HG03457 (cell line): Measurements from ENCODE around the gene ZNF500.
"Not testable (repeated sequence)": the region's sequence is repeated elsewhere in the genome, so short reads cannot be mapped to it uniquely, and the experiment has no call there.

Experiments
- ATAC-seq: cut with Tn5 transposase; IDR thresholded peaks from one replicate; pipeline ENCODE4 v1.9.1; 2021; ENCODE audit warnings: moderate number of reproducible peaks; ENCODE audit not compliant: unreplicated experiment

Gene ZNF500

DNA sequence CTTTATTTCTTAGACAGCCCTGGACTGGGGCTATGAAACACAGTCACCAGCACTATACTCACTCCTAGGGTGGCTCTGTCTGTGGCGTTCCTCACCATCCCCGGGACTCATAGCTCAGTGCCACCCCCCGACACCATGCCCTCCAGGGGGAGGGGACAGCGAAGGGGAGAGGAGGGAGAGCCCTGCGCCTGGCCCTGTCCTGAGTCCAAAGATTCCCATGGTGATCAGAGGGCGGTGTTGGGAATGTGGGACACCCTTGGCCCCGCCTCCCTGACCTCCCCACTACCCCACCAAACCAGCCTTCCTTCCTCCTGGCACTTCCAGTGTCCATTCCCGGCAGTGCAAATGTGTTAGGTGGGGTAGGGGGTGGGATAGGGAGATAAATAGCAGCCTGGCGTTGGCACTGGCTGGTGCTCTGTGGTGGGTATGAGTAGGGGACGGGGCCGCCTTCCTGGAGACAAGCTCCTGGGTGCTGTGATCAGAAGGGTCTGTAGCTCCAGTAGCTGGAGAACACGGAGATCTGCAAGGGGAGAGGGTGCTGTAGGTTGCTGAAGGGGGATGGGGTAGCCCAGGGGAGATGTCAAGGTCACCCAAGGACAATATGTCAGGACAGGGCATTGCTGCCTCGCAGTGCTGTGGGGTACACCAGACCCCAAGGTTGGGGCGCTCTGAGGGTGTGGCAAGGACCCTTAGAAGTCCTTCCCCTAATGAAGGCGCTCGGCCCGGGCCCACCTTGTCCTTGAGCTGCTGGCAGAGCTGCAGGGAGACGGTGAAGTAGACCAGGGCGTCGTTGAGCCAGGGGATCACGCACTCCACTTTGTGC, 30.2 kb upstream of the ZNF500 start:
- no peak for ATAC-seq

DNA sequence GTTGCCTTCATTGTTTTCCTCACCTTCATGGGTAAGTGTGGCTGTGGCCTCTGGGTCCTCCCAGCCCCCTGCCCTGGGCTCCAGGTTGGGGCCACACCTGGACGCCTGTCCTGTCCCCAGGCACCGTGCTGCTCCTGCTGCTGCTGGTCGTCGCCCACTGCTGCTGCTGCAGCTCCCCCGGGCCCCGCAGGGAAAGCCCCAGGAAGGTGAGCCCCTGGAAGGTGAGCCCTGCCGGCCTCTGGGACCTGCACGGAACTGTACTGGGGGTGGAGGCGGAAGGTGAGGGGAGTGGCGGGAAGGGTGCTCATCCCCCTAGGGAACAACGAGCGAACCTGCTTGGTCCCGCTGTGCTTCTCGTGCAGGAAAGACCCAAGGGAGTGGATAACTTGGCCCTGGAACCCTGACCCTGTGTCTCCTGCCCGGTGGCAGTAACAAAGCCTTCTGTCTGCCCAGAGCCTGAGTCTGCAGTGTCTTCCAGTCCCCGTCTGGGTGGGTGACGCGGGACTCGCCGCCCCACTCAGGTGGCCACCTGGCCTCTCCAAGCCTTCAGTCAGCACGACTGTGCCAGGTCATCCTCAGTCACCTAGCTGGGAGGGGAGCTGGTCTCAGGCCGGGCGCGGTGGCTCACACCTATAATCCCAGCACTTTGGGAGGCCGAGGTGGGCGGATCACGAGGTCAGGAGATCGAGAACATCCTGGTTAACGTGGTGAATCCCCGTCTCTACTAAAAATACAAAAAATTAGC, 29.0 kb upstream of the ZNF500 start:
- ATAC-seq = no peak

DNA sequence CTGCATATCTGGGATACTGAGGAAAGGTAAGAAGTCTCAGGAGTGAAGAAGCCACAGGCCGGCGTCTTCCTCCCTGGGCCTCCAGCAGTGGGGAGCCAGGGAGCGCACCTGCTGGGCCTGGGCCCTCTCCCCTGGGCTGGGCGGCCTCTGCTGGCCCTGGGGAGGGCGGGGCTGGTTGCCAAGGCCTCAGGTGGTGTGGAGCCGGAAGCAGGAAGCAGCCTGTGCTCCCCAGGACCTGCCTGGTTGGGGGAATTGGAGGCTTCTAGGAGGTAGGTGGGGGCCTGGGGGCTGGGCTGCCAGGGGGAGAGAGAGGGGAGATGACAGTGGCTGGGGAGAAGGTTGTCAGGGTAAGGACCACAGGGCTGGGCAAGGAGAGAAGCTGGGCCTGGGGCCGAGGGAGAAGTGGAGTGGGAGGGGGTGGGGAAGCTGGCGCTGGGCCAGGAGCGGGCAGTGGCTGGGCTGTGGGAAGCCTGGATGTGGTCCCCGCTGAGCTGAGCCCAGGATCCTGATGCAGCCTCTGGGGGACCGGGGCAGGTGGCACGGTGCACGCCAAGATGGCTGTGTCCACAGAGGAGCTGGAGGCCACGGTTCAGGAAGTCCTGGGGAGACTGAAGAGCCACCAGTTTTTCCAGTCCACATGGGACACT, 28.3 kb upstream of the ZNF500 start, which contains the start of gene SMIM22:
Gene SMIM22, plus strand, starts transcription at position 189 of the 647 bp plus-strand sequence. Its CDS starts 366 bp downstream, at position 555.
- no peak for ATAC-seq

GRCh38 chr16:4792951-4793513, 26.1 kb upstream of the ZNF500 start:
- ATAC-seq = no peak

DNA sequence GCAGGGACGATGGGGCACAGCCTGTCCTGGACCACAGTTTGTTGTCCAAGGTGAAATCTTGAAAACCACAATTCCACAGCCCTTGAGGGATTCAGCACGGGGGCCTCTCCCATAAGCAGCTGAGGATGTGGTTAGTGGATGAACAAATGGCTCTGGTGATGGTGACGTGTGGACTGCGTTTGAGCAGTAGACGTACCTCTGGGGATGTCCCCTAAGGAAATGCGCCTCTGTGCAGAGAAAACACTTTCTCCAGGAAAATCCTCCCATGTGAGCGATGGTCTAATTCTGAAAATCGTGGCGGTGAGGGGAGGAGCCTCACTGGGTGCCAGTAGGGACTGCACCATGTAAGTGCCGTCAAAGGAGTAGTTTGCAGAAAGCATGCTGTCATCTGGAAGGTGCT, 23.9 kb upstream of the ZNF500 start:
- ATAC-seq = no peak

DNA sequence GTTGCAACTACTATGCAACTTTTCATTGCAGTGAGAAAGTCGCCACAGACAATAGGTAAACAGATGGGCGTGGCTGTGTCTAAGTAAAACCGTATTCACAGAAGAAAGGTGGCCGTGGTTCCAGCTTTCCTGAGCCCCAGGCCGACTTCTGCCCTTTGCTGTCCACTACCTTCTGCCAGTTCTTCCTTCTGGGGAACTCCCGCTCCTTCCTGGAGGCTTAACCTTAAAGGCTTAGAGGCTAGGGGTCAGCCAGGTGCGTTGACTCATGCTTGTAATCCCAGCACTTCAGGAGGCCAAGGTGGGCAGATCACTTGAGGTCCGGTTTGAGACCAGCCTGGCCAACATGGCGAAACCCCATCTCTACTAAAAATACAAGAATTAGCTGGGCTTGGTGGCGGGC, 23.3 kb upstream of the ZNF500 start:
- no peak for ATAC-seq

GRCh38 chr16:4788910-4789309, 21.9 kb upstream of the ZNF500 start:
- ATAC-seq = no peak

DNA sequence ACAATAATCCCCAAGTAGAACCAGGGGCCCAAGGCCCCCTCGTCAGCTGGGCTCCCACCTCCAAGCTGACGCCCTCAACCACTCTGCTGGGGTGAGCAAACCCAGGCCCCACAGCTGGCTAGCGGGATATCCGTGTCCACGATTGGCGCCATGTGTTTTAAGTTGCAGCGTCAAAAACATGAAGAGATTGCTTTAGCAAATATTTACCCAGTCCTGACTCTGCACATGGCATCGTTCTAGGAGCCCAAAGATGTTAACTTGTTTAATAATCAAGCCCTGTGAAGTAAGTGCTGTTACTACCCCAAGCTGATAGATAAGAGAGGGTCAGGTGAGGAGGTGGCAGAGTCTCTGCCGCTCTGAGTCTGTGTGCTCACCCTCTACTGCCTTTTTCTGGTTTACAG, 21.5 kb upstream of the ZNF500 start:
- no peak for ATAC-seq

GRCh38 chr16:4787627-4788482, 20.9 kb upstream of the ZNF500 start, which contains the start of gene SEPTIN12:
SEPTIN12 (minus strand) TSS chr16:4788345; CDS start chr16:4787645, 700 bp downstream.
- ATAC-seq = no peak

- no peak for ATAC-seq
Observed at GRCh38 chr16:4787068-4787467, 20.1 kb upstream of the ZNF500 start.

GRCh38 chr16:4785758-4786433, 18.9 kb upstream of the ZNF500 start:
- no peak for ATAC-seq

DNA sequence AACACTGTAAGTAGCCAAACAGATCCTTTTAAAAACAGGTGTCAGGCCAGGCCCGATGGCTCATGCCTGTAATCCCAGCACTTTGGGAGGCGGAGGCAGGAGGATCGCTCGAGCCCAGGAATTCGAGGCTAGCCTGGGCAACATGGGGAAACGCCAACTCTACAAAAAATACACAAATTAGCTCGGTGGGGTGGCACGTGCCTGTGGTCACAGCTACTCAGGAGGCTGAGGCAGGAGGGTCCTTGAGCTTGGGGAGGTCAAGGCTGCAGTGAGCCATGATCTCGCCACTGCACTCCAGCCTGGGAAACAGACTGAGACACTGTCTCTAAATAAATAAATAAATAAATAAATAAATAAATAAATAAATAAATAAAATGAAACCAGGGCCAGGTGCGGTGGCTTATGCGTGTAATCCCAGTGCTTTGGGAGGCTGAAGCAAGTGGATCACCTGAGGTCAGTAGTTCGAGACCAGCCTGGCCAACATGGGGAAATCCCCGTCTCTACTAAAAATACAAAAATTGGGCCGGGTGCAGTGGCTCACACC, 17.6 kb upstream of the ZNF500 start:
- ATAC-seq = not testable (repeated sequence)

DNA sequence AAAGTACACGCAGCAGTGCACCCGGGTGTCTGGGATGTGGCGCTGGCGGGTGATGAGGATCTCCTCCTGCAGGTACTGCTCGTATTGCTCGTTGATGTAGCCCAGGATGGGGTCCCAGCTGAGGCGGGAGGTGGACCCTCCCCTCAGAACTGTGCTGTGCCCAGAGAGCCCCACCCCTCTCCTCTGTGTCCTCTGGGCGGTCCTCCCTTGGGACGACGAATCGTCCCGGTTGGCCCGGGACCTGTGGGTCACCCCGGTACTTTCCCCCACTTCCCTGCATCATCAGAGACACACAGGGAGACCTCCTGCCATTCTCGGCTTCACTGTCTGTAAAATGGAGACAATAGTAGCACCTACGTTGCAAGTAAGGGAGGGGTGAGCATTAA, 17.0 kb upstream of the ZNF500 start:
- ATAC-seq = no peak

- ATAC-seq = no peak
Observed at GRCh38 chr16:4783251-4783950, 16.4 kb upstream of the ZNF500 start.

DNA sequence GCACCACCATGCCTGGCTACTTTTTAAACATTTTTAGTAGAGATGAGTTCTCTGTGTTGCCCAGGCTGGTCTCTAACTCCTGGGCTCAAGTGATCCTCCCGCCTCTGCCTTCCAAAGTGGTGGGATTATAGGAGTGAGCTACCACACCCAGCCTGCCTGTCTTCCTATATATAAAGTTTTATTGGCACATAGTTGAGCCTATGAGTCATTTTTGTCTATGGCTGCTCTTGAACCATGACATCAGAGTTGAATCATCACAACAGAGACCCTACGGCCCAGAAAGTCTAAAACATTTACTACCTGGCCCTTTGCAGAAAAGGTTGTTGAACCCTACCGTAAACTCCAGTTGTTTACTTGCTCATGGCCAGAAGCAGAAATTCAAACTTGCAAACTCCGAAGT, 13.3 kb upstream of the ZNF500 start:
- ATAC-seq = no peak

DNA sequence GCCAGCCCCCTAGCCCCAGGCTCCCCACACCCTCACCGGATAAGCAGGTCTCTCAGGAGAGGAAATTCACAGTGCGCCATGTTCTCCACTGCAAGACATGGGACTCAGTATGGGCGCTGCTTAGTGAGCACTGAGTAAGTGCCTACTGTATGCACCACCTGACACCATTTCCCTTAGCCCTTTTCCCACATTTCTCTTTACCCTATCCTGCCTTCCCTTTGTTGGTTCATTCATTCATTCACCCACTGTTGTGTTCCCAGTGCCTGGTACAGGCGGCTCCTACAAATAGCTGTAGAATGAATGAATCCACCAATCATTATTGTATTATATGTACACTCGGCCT, 11.1 kb upstream of the ZNF500 start:
- no peak for ATAC-seq

DNA sequence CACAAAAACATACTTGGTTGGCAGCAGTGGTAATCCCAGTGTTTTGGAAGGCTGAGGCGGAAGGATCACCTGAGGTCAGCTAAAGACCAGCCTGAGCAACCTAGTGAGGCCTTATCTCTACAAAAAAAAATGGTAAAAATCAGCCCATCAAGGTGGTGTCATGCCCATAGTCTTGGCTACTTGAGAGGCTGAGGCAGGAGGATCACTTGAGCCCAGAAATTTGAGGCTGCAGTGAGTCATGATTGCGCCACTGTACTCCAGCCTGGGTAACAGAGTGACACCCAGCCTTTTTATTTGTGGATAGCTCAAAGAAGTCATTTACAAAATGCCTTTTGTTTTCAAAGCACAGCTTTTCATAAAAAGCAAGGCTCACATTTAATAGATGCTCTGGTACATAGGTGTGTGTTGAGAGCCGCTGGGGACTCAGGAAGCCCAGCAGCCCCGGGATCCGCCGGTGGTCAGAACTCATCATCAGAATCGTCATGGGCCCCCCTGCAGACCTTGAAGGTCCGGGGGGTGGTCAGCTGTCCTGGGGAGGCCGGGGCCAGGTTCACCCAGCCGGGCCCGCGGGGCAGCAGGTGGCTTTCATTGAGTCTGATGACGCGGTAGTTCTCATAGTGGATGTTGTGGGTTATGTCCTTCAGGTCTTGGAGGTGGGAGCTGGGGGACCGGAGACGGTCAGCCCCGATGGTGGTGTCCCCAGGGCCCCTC, 10.5 kb upstream of the ZNF500 start:
- ATAC-seq = no peak

GRCh38 chr16:4776141-4776705, 9.3 kb upstream of the ZNF500 start:
- ATAC-seq = no peak
